Ectodermal cell (in vitro differentiated cells): ENCODE data around the gene TBC1D1.

Experiments
- H3K27ac ChIP-seq: 2 replicates; pipeline ENCODE4 v1.7.0; 2013; ENCODE audit warnings: mild to moderate bottlenecking, low read depth, low read length; ENCODE audit not compliant: insufficient read depth, poor library complexity, severe bottlenecking
- H3K27me3 ChIP-seq: 2 replicates; pipeline ENCODE4 v1.7.0; 2013; ENCODE audit warnings: mild to moderate bottlenecking, low read length; ENCODE audit not compliant: insufficient read depth, control insufficient read depth, poor library complexity, severe bottlenecking
- H3K36me3 ChIP-seq: one replicate; pipeline ENCODE4 v1.7.0; 2013; ENCODE audit warnings: low read length; ENCODE audit not compliant: control insufficient read depth, insufficient read depth
- H3K4me1 ChIP-seq: one replicate; pipeline ENCODE4 v1.7.0; 2013; ENCODE audit warnings: low read length; ENCODE audit not compliant: control insufficient read depth, insufficient read depth
- H3K4me3 ChIP-seq: 2 replicates; pipeline ENCODE4 v1.7.0; 2013; ENCODE audit warnings: low read depth, low read length, control low read depth; ENCODE audit not compliant: insufficient read depth
- H3K9me3 ChIP-seq: 2 replicates; pipeline ENCODE4 v1.7.0; 2013; ENCODE audit warnings: mild to moderate bottlenecking, low read length, moderate library complexity; ENCODE audit not compliant: control insufficient read depth
- WGBS, 2 experiments: methylation state at CpG; one replicate each; pipeline ENCODE4 v1.1.7; 2013; ENCODE audit warnings: missing lambda C conversion rate in 2 of 2; 5-methylcytosine and 5-hydroxymethylcytosine counted together

The TBC1D1 gene

DNA sequence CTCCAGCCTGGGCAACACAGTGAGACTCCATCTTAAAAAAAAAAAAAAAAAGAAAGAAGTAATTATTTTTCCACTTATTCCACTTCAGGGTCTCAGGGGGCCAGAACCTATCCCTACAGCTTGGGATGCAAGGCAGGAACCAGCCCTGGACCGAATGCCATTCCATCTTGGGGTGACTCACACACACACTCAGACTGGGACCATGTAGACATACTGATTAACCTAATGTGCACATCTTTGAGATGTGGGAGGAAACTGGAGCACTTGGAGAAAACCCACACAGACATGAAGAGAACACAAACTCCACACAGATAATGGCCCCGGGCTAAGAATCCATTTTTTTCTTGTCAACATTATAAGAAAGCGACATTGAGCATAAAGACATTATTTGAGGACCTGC lies 201.8 kb downstream of the TBC1D1 start:
- Histone ChIP-seq H3K4me3 (no peak overlapping the region), H3K27me3 (no peaks in the 10 kb centered on the region), H3K9me3 (no peaks in the 10 kb centered on the region), H3K27ac (no peak overlapping the region), H3K4me1 (peaks cover 7% of the 10 kb centered on the region), H3K36me3 (peaks cover 2% of the 10 kb centered on the region)
- 99 to 100% methylated on average over 3 of the region's 3 CpGs for WGBS, 2 experiments

GRCh38 chr4:38094419-38094818 lies 203.5 kb downstream of the TBC1D1 start:
- no peak overlapping the region for H3K27ac ChIP-seq
- no peak overlapping the region for H3K4me3 ChIP-seq
- H3K27me3 ChIP-seq, result no peaks in the 10 kb centered on the region
- H3K36me3 ChIP-seq, result peaks cover 6% of the 10 kb centered on the region
- H3K4me1 ChIP-seq, result peaks cover 7% of the 10 kb centered on the region
- no peaks in the 10 kb centered on the region for H3K9me3 ChIP-seq
- 58 to 59% methylated on average over 7 of the region's 7 CpGs for WGBS, 2 experiments

DNA sequence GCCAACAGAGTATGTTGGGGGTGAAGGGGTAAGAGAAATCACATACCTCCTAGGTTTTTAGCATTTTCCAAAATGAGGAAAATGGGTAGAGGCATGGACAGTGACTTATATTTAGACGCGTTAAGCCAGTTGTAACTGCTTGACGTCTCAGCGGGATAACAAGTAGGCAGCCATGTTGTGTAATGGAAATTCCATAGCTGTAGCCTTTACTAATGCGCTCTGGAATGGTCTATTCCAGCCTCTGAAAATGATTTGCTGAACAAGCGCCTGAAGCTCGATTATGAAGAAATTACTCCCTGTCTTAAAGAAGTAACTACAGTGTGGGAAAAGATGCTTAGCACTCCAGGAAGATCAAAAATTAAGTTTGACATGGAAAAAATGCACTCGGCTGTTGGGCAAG lies 204.8 kb downstream of the TBC1D1 start:
- Histone ChIP-seq H3K9me3 (no peaks in the 10 kb centered on the region), H3K36me3 (peaks cover 6% of the 10 kb centered on the region), H3K27me3 (no peaks in the 10 kb centered on the region), H3K27ac (no peak overlapping the region), H3K4me3 (no peak overlapping the region), H3K4me1 (peaks cover 7% of the 10 kb centered on the region)
- 97 to 98% methylated on average over 8 of the region's 8 CpGs for WGBS, 2 experiments

GRCh38 chr4:38097818-38098217 lies 206.9 kb downstream of the TBC1D1 start:
- Histone ChIP-seq H3K4me1 (peaks cover 7% of the 10 kb centered on the region), H3K27ac (no peak overlapping the region), H3K4me3 (no peak overlapping the region), H3K27me3 (no peaks in the 10 kb centered on the region), H3K9me3 (no peaks in the 10 kb centered on the region), H3K36me3 (peaks cover 6% of the 10 kb centered on the region)
- 97% methylated on average over 4 of the region's 4 CpGs for WGBS, 2 experiments

DNA sequence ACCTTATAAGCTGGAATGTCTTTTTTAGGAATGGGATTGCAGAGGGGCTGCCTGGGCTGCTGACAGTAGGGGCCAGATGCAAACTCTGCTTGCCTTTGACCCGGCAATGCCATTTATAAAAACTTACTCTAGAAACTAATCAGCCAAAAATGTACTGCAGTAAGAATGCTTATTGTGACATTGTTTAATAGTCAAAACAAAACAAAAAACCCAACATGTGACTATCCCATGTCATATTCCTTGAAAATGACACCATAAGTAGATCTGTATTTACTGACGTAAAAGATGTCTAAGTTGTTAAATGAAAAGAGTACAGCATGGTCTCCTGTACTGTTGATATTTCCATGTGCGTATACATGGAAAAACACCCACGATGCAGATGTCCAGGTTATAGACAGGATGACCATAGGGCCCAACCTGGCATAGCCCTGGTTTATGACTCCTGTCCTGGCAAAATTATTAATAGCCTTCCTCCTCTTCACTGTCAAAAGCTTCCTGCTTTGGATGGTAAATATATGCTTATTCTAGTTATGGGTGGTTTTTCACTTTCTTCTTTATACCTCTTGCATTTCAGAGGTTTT lies 208.2 kb downstream of the TBC1D1 start:
- Histone ChIP-seq H3K4me1 (peaks cover 3% of the 10 kb centered on the region), H3K27ac (no peak overlapping the region), H3K27me3 (no peaks in the 10 kb centered on the region), H3K9me3 (no peaks in the 10 kb centered on the region), H3K36me3 (peaks cover 9% of the 10 kb centered on the region), H3K4me3 (no peak overlapping the region)
- 92 to 94% methylated on average over 4 of the region's 4 CpGs for WGBS, 2 experiments

GRCh38 chr4:38099908-38100407 lies 209.1 kb downstream of the TBC1D1 start:
- H3K27ac ChIP-seq, result no peak overlapping the region
- no peaks in the 10 kb centered on the region for H3K27me3 ChIP-seq

DNA sequence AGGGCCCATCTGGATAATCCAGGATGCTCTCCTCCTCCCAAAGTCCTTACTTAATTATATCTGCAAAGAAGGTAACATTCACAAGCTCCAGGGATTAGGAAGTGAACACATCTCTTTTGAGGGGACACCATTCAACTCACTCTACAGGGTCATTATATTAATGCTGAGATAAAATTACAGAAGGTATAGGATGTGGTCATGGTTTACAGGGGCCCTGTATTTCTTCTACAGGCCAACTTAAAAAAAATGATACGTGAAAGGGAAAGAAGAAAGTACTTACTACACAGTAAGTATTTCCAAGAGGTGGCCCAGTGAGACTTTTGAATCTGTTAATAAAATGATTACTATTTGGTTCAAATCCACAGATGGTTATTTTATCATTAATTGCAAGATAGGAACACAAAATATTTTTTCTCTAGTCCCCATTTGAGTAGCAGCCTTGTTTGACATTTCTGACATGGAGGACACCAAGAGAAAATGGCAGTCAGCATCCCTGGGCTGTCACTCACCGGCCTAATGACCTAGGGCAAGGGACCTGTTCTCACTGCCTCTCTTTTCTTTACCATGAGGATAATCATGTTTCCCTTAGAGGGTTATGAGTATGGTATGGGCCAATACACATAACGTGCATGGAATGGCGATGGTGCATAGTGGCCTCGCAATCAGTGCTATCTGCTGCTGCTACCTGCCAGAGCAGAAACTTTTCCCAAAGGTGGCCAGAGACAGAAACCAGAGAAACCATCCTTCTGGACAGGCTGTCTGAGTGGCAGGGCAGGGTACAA lies 209.8 kb downstream of the TBC1D1 start:
- Histone ChIP-seq H3K9me3 (no peaks in the 10 kb centered on the region), H3K27ac (no peak overlapping the region)
- WGBS, 2 experiments, result 96 to 97% methylated on average over 5 of the region's 5 CpGs

More at GRCh38 chr4:38099908-38100407, 209.1 kb downstream of the TBC1D1 start:
- Histone ChIP-seq H3K4me3 (no peak overlapping the region), H3K36me3 (peaks cover 9% of the 10 kb centered on the region), H3K9me3 (no peaks in the 10 kb centered on the region), H3K4me1 (no peaks in the 10 kb centered on the region)
- WGBS, 2 experiments, result 88 to 99% methylated on average over 2 to 3 of the region's 3 CpGs

GRCh38 chr4:38101563-38101962 lies 210.7 kb downstream of the TBC1D1 start:
- H3K27me3 ChIP-seq, result no peaks in the 10 kb centered on the region
- no peaks in the 10 kb centered on the region for H3K9me3 ChIP-seq
- H3K27ac ChIP-seq, result no peak overlapping the region
- no peak overlapping the region for H3K4me3 ChIP-seq
- no peaks in the 10 kb centered on the region for H3K4me1 ChIP-seq
- 73 to 79% methylated on average over 4 of the region's 4 CpGs for WGBS, 2 experiments
- peaks cover 9% of the 10 kb centered on the region for H3K36me3 ChIP-seq

More for the DNA sequence above, 209.8 kb downstream of the TBC1D1 start:
- Histone ChIP-seq H3K4me3 (no peak overlapping the region), H3K36me3 (peaks cover 9% of the 10 kb centered on the region), H3K27me3 (no peaks in the 10 kb centered on the region), H3K4me1 (no peaks in the 10 kb centered on the region)

GRCh38 chr4:38102957-38103588 lies 212.2 kb downstream of the TBC1D1 start:
- H3K9me3 ChIP-seq, result no peaks in the 10 kb centered on the region
- H3K27me3 ChIP-seq, result no peaks in the 10 kb centered on the region
- no peaks in the 10 kb centered on the region for H3K4me1 ChIP-seq
- no peak overlapping the region for H3K4me3 ChIP-seq
- H3K27ac ChIP-seq, result no peak overlapping the region
- 96 to 97% methylated on average over 7 of the region's 7 CpGs for WGBS, 2 experiments
- peaks cover 4% of the 10 kb centered on the region for H3K36me3 ChIP-seq
